WTC11 (cell line): ENCODE results near the gene ST8SIA1.

Experiments used
- ARID4B ChIP-seq: sonication (generic); formaldehyde crosslinking; IDR thresholded peaks from 2 replicates; pipeline ENCODE4 v1.8.0; 2023; ENCODE audit warnings: missing genetic modification reagents, mild to moderate bottlenecking, borderline replicate concordance
- CTCF ChIP-seq: fragments of 200-600 bp; IDR thresholded peaks from 2 replicates; pipeline ENCODE4 v1.8.0; 2022; ENCODE audit warnings: antibody characterized with exemption
- E2F5 ChIP-seq: sonication (generic); formaldehyde crosslinking; IDR thresholded peaks from 2 replicates; pipeline ENCODE4 v1.8.1; 2022; ENCODE audit warnings: mild to moderate bottlenecking, moderate library complexity, missing genetic modification reagents
- NFE2L1 ChIP-seq: sonication (generic); formaldehyde crosslinking; IDR thresholded peaks from 2 replicates; pipeline ENCODE4 v1.8.1; 2023; ENCODE audit warnings: missing genetic modification reagents
- RELA ChIP-seq: sonication (generic); formaldehyde crosslinking; IDR thresholded peaks from 2 replicates; pipeline ENCODE4 v1.8.1; 2022; ENCODE audit warnings: missing genetic modification reagents, mild to moderate bottlenecking, borderline replicate concordance
- TEAD4 ChIP-seq: sonication (generic); formaldehyde crosslinking; IDR thresholded peaks from 2 replicates; pipeline ENCODE4 v1.8.0; 2022; ENCODE audit warnings: mild to moderate bottlenecking, missing genetic modification reagents
- TF ChIP-seq, protein P1 (sequence below): sonication (generic); formaldehyde crosslinking; IDR thresholded peaks from 2 replicates; pipeline ENCODE4 v1.8.0; 2022; ENCODE audit warnings: mild to moderate bottlenecking, missing genetic modification reagents

- TF ChIP-seq CTCF: no peak
- no peak for TF ChIP-seq ARID4B (CRISPR knock-in tag)
- TF ChIP-seq E2F5 (CRISPR knock-in tag): no peak
- no peak for TF ChIP-seq RELA (CRISPR knock-in tag)
- no peak for TF ChIP-seq TEAD4 (CRISPR knock-in tag)
- TF ChIP-seq NFE2L1 (CRISPR knock-in tag): no peak
- TF ChIP-seq, protein P1, sequence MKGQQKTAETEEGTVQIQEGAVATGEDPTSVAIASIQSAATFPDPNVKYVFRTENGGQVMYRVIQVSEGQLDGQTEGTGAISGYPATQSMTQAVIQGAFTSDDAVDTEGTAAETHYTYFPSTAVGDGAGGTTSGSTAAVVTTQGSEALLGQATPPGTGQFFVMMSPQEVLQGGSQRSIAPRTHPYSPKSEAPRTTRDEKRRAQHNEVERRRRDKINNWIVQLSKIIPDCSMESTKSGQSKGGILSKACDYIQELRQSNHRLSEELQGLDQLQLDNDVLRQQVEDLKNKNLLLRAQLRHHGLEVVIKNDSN (CRISPR knock-in tag): no peak
These were observed 4.9 kb downstream of the ST8SIA1 start for GRCh38 chr12:22329621-22330020.
